HG03565 (cell line): ENCODE data around the gene SLX9.
A peak's percentile ranks its signal among the peaks of the same experiment; 100 is the strongest.

Experiments
- ATAC-seq: cut with Tn5 transposase; IDR thresholded peaks from one replicate; pipeline ENCODE4 v1.9.1; 2021; ENCODE audit warnings: mild to moderate bottlenecking, moderate library complexity; ENCODE audit not compliant: unreplicated experiment

Gene SLX9

DNA sequence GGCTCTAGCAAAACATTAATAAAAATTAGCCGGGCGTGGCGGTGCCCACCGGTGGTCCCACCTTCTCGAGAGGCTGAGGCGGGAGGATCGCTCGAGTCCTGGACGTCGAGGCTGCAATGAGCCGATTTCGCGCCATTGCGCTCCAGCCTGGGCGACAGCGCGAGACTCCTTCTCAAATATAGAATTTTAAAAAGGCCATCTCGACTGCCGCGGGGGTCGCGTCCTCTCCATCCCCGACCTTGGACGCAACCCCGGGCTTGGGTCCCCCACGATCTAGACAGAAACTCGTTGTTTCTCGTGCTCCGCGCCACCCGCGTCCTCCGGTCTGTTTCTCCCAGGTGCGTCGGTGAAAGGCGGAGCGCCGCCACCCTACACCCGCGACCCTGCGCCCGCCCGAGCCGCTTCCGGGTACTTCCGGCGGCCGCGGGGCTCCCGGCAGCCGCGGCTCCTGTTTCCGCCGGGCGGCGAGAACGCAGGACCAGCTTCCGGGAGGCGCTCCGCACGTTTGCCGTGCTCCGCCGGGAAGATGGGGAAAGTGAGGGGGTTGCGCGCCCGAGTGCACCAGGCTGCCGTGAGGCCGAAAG, at the start of gene SLX9:
Gene SLX9, plus strand, starts transcription at position 498 of the 584 bp plus-strand sequence. Its CDS starts 29 bp downstream, at position 527.
- peak; percentile 61 for ATAC-seq

- ATAC-seq: no peak
Measured at GRCh38 chr21:44890338-44890931, 49.4 kb upstream of the SLX9 start.

DNA sequence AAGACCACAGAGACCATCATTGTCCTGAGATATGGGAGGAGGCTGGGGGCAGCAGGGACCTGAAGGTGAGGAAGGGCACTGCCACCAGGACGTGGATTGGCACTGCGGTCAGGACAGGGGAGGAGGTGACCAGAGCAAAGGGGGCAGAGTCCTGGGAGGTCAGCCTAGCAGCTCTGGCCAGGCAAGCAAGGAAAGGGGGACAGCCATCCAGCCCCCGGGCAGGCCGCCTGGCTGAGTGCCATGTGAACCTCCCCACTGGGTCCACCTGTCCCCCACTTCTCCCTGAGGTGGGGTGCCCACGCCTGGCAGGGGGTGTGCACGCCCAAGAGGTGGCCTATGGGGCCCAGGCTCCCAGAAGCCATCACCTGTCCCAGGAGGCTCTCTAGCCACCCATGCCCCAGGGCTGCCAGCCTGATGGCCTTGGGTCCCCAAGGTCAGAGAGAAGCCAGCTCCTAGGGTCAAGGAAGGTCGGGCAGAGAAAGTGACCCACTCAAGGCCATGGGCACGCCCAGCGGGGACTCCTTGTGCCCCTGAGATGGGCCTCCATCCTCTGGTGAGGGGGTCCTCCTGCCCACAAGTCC, 48.8 kb upstream of the SLX9 start:
- ATAC-seq: no peak

DNA sequence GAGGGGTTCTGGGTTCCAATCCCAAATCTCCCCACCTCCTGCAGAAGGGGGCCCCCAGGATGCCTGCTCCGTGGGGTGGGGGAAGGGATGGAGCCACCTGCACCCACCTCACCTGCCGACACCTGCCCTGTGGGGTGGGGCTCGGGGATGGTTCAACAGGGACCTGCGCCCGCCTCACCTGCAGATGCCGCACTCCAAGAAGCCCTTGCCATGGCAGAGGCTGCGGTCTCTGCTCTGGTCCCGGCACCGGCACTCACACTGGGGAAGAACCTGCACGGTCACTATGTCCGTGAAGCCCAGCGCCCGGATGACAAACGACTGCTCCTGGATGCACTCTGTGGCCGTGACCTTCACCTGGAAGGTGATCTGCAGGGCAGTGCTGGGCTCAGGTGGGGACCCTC, 48.2 kb upstream of the SLX9 start:
- no peak for ATAC-seq

- ATAC-seq: no peak
Measured at GRCh38 chr21:44892095-44892494, 47.7 kb upstream of the SLX9 start.

GRCh38 chr21:44892536-44893277, 47.1 kb upstream of the SLX9 start:
- no peak for ATAC-seq

DNA sequence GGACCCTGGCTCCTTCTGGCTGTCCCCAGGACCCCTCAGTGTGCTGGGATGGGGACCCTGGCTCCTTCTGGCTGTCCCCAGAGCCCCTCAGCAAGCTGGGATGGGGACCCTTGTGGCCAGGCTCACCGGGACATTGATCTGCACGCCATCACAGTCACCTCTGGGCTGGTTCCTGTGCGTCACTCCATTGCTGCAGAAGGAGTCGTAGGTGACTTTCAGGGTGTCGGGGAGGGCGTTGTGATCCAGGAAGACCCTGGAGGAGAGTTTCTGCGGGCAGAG, 46.6 kb upstream of the SLX9 start:
- ATAC-seq: no peak

GRCh38 chr21:44893948-44894656, 45.7 kb upstream of the SLX9 start:
- ATAC-seq: no peak

- ATAC-seq: no peak
Measured at GRCh38 chr21:44894687-44895302, 45.0 kb upstream of the SLX9 start.

- ATAC-seq: no peak
Measured at GRCh38 chr21:44895859-44896258, 44.0 kb upstream of the SLX9 start.

DNA sequence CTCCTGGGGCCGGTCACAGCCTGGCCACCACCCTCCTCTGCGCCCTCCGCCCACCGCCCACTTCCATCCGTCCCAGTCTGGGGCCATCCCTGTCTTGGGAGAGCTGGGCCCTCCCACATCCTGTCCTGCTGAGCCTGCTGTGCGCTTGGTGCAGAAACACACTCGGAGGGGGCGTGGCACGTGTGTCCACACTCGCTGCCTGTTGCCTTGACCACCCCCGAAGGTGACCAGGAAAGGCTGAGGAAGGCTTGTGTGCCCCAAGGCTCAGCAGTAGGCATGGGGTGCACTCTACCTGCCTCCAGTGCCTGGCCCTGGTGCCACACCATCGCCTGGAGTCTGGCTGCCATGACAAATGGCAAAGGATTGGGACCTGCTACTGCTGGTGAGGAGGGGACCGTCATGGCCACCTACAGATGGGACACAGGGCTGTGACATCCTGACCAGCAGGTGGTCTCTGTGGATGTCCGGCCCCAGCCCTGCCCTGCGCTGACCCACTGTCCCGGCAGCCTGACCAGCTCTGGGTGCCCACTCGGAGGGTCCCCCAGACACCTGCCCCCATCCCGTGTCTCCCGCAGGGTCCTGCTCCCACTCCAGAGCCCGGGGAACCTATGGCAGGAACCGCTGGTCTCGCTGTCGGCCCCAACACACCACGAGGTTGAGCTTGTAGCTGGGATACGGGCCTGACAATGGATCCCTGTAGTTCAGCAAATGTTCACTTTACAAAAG, 43.1 kb upstream of the SLX9 start:
- no peak for ATAC-seq

GRCh38 chr21:44897326-44898010, 42.4 kb upstream of the SLX9 start:
- no peak for ATAC-seq

DNA sequence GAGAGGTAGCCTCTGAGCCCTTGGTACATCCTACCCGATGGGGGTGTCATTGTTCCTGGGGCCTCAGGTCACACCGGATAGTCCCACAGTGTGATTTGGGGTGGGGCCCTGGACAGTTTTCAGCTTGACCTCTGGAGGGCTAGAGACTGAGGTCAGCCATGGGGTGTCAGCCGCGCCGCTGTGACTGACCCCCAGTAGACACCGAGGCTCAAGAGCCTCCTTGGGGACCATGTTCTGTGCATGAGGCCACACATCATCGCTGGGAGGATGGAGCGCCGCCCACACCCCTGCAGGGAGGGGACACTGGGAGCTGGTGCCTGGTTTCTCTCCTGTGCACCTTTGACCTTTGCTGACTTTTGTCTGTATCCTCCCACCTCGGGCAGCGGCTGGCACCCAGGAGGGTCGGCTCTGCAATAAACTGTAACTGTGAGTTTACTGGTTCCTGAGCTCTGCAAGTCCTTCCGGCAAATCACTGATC, 41.8 kb upstream of the SLX9 start:
- ATAC-seq: no peak

GRCh38 chr21:44898851-44899767, 40.7 kb upstream of the SLX9 start:
- no peak for ATAC-seq

DNA sequence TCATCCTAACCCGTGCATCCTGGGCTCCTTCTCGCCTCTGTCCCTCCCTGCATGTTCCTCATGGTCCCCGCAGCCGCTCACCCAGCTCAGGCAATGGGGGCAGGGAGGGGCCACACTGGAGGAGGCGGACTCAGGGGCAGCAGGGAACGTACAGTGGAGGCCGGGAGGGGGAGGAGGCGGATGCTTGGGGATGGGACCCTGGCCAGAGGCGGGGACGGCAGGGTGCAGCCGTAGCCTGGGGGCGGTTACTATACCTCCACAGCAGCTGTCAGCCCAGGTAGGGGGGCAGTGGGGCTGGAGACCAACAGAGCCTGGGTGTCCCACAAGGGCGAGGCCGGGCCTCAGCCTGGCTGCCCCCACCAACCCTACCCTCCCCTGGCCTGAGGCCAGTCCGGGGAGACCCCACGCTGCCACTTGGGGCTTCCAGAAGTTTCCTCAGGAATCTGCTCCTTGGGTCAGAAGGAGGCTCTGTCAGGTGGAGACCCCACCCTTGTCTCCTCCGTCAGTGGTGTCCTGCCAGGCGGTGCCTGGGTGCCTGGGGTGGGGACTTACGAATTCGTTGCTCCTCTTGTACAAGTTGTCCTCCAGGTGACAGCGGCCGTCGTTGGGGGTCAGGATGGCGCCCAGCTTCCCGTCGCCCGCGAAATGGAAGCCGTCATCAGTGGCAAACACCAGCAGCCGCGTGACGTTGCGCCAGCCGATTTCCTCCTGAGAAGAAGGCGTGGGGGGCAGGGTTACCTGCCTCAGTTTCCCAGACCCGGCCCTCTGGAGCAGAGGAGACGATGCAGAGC, 39.9 kb upstream of the SLX9 start:
- ATAC-seq: no peak

GRCh38 chr21:44900559-44901251, 39.1 kb upstream of the SLX9 start:
- ATAC-seq: no peak

GRCh38 chr21:44901391-44902074, 38.3 kb upstream of the SLX9 start:
- ATAC-seq: no peak
